Measurements from ENCODE around the gene OSBPL5. TPM values are rescaled to one million over a fixed set of nuclear protein-coding genes. Genes with fewer than 3 reads are reported as not detected.

OSBPL5 gene
- total RNA-seq, 3 donors from 2014 or later: 2.7 to 5.0 (median 4.0) TPM

- ATAC-seq: no peak
- no peak overlapping the region for H3K4me3 Mint-ChIP-seq
These were observed 36.6 kb upstream of the OSBPL5 start for GRCh38 chr11:3201677-3202181.

DNA sequence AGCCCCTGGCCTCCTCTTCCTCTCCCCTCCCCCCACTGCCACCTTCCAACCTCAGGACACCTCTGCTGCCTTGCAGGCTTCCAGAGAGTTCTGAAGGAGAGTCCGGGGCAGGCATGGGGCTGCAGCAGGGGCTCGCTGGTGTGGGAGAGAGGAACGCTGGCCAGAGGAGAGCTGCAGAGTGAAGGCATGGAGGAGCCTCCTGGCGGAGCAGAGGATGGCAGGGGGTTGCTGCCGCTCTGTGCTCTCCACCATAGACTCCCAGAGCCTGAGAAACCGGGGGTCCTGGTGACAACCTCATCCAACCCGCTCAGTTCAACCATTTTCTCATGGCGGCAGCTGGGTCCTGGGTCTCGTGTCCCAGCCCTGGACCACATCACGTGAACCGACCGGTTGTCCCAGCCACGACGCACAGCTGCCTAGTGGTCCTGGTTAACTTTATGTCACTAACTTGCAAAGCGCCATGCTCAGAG lies 36.0 kb upstream of the OSBPL5 start:
- Mint-ChIP-seq H3K27me3 (ENCODE audit: low read depth) (peaks cover 17% of the 10 kb centered on the region), H3K4me3 (no peak overlapping the region)
- no peak for DNase-seq

More at GRCh38 chr11:3201677-3202181, 36.6 kb upstream of the OSBPL5 start:
- Mint-ChIP-seq H3K9me3 (no peaks in the 10 kb centered on the region), H3K4me1 (ENCODE audit: low read depth) (peaks cover 2% of the 10 kb centered on the region), H3K36me3 (ENCODE audit: insufficient read depth) (no peaks in the 10 kb centered on the region), H3K27me3 (ENCODE audit: low read depth) (peaks cover 17% of the 10 kb centered on the region)
- DNase-seq: no peak

GRCh38 chr11:3200388-3201111 lies 35.4 kb upstream of the OSBPL5 start:
- no peaks in the 10 kb centered on the region for H3K9me3 Mint-ChIP-seq
- DNase-seq: no peak
- no peak for ATAC-seq
- H3K4me1 Mint-ChIP-seq (ENCODE audit: low read depth): peaks cover 2% of the 10 kb centered on the region
- H3K4me3 Mint-ChIP-seq: no peak overlapping the region
- no peaks in the 10 kb centered on the region for H3K36me3 Mint-ChIP-seq (ENCODE audit: insufficient read depth)
- peaks cover 17% of the 10 kb centered on the region for H3K27me3 Mint-ChIP-seq (ENCODE audit: low read depth)

More for the DNA sequence above, 36.0 kb upstream of the OSBPL5 start:
- no peaks in the 10 kb centered on the region for H3K36me3 Mint-ChIP-seq (ENCODE audit: insufficient read depth)
- no peak for ATAC-seq
- H3K4me1 Mint-ChIP-seq (ENCODE audit: low read depth): peaks cover 2% of the 10 kb centered on the region
- no peaks in the 10 kb centered on the region for H3K9me3 Mint-ChIP-seq

GRCh38 chr11:3199537-3200295 lies 34.6 kb upstream of the OSBPL5 start:
- no peak overlapping the region for H3K4me3 Mint-ChIP-seq
- H3K27me3 Mint-ChIP-seq (ENCODE audit: low read depth): peaks cover 17% of the 10 kb centered on the region
- no peak for ATAC-seq
- no peak for DNase-seq
- H3K9me3 Mint-ChIP-seq: no peaks in the 10 kb centered on the region
- no peaks in the 10 kb centered on the region for H3K36me3 Mint-ChIP-seq (ENCODE audit: insufficient read depth)
- H3K4me1 Mint-ChIP-seq (ENCODE audit: low read depth): peaks cover 2% of the 10 kb centered on the region

DNA sequence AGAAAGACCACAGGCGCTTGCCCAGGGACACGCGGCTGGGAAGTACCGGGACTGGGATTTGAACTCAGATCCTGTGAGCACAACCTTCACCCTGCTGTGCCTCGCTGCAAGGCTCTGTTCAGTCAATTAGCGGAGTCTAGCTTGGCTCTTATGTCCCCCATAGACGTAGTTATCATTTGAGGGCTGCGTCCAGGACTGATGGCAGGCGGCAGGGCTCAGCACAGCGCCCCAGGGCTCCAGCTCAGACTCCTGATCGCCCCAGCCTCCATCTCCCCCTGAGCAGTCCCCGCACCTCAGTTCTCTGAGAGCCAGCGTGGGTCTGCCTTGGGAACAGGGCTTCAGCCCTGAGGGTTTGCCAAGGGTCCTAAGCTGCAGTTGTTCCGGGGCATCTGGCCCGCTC lies 33.7 kb upstream of the OSBPL5 start:
- H3K4me1 Mint-ChIP-seq (ENCODE audit: low read depth): peaks cover 2% of the 10 kb centered on the region
- no peak for ATAC-seq
- no peaks in the 10 kb centered on the region for H3K9me3 Mint-ChIP-seq
- H3K27me3 Mint-ChIP-seq (ENCODE audit: low read depth): peaks cover 17% of the 10 kb centered on the region
- no peak for DNase-seq
- no peaks in the 10 kb centered on the region for H3K36me3 Mint-ChIP-seq (ENCODE audit: insufficient read depth)
- H3K4me3 Mint-ChIP-seq: no peak overlapping the region

- no peak overlapping the region for H3K4me3 Mint-ChIP-seq
- H3K27me3 Mint-ChIP-seq (ENCODE audit: low read depth): peaks cover 17% of the 10 kb centered on the region
- DNase-seq (no peak), ATAC-seq (no peak)
- no peaks in the 10 kb centered on the region for H3K9me3 Mint-ChIP-seq
- no peaks in the 10 kb centered on the region for H3K36me3 Mint-ChIP-seq (ENCODE audit: insufficient read depth)
- H3K4me1 Mint-ChIP-seq (ENCODE audit: low read depth): peaks cover 2% of the 10 kb centered on the region
These were observed 32.9 kb upstream of the OSBPL5 start for GRCh38 chr11:3197878-3198528.

DNA sequence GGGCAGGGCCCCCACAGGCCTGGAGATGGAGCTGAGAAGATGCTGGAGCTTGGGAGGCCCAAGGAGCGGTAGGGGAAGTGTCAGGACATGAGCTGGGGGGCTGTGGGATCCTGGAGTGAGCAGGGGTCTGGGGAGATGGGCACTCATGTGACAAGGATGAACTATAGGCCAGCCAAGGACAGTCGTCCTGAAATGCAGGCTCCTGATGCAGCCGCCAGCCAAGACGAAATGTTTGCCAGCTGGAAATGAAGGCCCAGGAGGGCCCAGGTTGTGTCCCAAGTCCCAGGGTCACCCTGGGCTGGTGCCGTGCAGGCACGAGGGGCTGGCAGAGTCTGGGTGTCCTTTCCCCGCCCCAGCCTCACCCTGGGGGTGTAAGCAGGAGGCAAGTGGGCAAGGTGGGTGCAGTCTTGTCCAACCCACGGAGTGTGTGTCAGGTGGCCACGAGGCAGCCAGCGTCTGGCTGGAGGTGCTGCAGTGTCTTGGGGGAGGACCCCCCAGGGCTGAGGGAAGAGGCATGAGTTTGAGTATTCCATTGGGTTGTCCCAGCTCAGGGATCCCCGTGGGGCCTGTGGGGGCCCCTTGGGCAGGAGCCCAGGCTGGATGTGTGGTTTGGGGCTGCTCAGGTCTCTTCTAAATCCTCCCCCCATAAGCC lies 32.1 kb upstream of the OSBPL5 start:
- H3K36me3 Mint-ChIP-seq (ENCODE audit: insufficient read depth): no peaks in the 10 kb centered on the region
- no peak overlapping the region for H3K4me3 Mint-ChIP-seq
- no peaks in the 10 kb centered on the region for H3K4me1 Mint-ChIP-seq (ENCODE audit: low read depth)
- H3K9me3 Mint-ChIP-seq: no peaks in the 10 kb centered on the region
- no peak for ATAC-seq
- DNase-seq: no peak
- peaks cover 12% of the 10 kb centered on the region for H3K27me3 Mint-ChIP-seq (ENCODE audit: low read depth)

DNA sequence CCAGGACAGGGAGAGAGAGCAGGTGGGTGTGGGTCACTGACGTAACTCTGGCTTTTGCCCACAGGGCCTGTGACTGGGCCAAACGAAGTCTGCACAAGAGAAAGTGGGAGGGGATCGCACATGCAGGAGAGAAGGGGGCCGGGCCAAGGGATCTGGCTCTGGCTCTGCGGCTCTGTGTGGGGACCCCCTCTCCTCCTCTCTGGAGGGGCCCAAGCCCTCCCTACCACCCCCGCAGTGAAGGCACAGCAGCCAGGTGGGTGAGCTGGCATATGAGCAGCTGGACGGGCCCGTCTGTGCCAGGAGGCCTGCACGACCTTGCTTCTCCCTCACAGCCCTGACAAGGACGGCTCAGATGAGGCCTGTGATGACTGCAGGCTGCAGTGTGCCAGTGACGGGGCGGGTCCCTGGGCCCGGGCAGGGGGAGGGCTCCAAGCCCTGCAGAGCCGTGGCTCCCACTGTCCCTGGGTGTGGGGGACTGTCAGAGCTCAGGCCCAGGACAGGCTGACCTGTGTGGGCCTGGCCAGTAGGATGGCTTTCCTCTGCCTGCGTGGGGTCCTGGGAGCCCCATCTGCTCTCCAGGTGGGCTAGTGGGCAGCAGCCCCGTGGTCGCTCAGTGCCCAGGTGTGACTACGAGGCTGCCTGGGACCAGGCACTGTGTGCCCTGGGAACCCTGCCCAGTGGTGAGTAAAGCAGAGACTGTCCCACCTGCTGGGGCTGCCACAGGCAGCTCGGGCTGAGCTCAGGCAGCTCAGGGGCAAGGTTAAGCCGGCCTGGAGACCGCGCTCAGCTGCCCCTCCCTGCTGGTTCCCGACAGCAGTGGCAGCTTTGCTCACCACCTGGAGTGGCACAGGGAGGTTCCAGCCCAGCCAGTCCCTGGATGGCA lies 31.3 kb upstream of the OSBPL5 start:
- H3K36me3 Mint-ChIP-seq (ENCODE audit: insufficient read depth): no peaks in the 10 kb centered on the region
- no peaks in the 10 kb centered on the region for H3K4me1 Mint-ChIP-seq (ENCODE audit: low read depth)
- peaks cover 5% of the 10 kb centered on the region for H3K27me3 Mint-ChIP-seq (ENCODE audit: low read depth)
- no peak for ATAC-seq
- no peak overlapping the region for H3K4me3 Mint-ChIP-seq
- no peak for DNase-seq
- no peaks in the 10 kb centered on the region for H3K9me3 Mint-ChIP-seq

DNA sequence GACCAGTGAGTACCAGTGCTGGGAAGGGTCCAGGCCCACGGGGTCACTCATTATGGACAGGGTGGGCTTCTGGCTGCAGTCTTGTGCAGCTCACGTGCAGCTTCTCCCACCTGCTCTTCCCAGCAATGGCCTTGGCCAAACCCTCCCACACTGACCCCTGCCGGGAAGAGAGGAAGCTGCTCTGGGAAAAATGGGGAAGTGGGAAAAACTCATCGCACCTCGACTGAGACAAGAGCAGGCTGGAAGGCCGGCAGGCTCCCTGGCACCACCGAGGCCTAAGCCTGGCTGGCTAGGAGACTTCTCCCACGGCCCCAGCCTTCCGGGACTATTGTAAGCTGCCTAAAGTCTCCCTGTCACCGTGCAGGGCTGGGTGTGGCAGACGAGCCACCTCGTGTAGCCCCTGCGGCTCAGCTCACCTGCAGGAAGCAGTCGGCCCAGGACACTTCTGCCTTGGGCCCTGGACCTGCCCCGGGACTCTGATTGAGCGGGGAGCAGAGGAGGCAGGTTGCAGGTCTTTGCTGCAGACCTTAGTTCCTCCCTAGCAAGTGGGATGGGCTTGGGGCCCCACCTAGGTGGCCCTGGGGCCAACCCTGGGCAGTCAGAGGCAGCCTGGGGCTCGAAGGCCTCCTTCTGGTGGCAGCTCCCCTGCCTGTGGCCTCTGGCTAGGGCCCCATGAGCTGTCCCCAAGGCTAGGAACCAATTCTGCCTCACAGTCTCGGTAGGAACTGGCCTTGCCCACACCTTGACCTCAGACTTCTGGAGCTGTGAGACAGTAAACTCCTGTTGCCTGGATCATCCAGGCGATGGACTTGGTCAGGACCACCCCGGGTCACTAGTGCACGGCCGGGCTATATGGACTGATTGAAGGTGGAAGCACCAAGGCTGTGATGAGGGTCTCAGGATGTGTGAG lies 30.4 kb upstream of the OSBPL5 start:
- ATAC-seq: no peak
- H3K27me3 Mint-ChIP-seq (ENCODE audit: low read depth): peaks cover 2% of the 10 kb centered on the region
- H3K4me3 Mint-ChIP-seq: no peak overlapping the region
- no peak for DNase-seq
- H3K36me3 Mint-ChIP-seq (ENCODE audit: insufficient read depth): no peaks in the 10 kb centered on the region
- no peaks in the 10 kb centered on the region for H3K4me1 Mint-ChIP-seq (ENCODE audit: low read depth)
- H3K9me3 Mint-ChIP-seq: no peaks in the 10 kb centered on the region

- no peak for DNase-seq
- Mint-ChIP-seq H3K4me3 (no peak overlapping the region), H3K27me3 (ENCODE audit: low read depth) (peaks cover 2% of the 10 kb centered on the region), H3K4me1 (ENCODE audit: low read depth) (no peaks in the 10 kb centered on the region), H3K36me3 (ENCODE audit: insufficient read depth) (no peaks in the 10 kb centered on the region), H3K9me3 (peaks cover 3% of the 10 kb centered on the region)
- no peak for ATAC-seq
These were observed 29.1 kb upstream of the OSBPL5 start for GRCh38 chr11:3194016-3194816.

GRCh38 chr11:3193373-3194015 lies 28.4 kb upstream of the OSBPL5 start:
- DNase-seq (no peak), ATAC-seq (no peak)
- Mint-ChIP-seq H3K9me3 (peaks cover 3% of the 10 kb centered on the region), H3K36me3 (ENCODE audit: insufficient read depth) (no peaks in the 10 kb centered on the region), H3K27me3 (ENCODE audit: low read depth) (peaks cover 2% of the 10 kb centered on the region), H3K4me1 (ENCODE audit: low read depth) (no peaks in the 10 kb centered on the region), H3K4me3 (no peak overlapping the region)

Data from activated T-cell treated with anti-CD3 and anti-CD28 coated beads, Interleukin-2, amount 50 U/mL, for 4 hours (primary cell).